Fibroblast of skin of right biceps (primary cell): ENCODE results near the gene ATXN10.
"Not testable (repeated sequence)": the region's sequence is repeated elsewhere in the genome, so short reads cannot be mapped to it uniquely, and the experiment has no call there.

Source experiments
- DNase-seq: peaks from one replicate; pipeline ENCODE4 v3.0.0-alpha.2; 2013

ATXN10 gene

GRCh38 chr22:45671783-45672563 is at the start of gene ATXN10:
TSS of gene ATXN10 (plus strand) at chr22:45671834. CDS start at chr22:45672064, 230 bp downstream.
- DNase-seq: peak; percentile 82

DNA sequence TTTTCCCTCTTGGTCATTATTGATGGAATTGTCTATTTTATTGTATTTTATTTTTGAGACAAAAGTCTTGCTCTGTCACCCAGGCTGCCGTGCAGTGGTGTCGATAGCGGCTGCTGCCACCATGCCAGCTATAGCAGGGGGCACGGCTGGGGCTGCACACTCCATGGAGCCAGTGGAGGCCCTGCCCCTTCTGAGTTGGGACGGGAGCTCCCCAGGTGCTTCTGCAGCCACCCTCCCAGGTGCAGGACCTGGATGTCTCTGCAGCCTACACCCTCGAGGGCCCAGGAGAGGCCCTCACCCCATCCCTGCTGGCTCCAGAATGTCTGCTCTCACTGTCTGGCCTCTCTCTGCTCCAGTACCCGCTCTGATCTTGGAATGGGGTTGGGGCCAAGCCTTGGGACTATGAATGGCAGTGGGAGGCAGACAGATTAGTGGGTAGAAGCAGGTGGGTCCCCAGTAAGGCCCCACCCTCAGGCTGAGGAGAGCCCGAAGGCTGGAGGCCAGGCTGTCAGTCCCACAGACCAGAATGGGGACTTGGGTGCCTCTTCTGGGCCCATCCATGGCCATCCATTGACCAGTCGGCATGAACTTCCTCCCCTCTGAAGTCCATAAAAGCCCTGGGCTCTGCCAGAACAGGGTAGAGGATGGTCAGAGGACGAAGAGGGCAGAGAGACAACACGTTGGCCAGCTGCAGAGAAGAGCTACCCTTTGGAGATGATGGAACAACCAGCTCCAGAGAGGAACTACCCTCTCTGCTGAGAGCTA is 49.6 kb upstream of the ATXN10 start:
- DNase-seq: no peak

DNA sequence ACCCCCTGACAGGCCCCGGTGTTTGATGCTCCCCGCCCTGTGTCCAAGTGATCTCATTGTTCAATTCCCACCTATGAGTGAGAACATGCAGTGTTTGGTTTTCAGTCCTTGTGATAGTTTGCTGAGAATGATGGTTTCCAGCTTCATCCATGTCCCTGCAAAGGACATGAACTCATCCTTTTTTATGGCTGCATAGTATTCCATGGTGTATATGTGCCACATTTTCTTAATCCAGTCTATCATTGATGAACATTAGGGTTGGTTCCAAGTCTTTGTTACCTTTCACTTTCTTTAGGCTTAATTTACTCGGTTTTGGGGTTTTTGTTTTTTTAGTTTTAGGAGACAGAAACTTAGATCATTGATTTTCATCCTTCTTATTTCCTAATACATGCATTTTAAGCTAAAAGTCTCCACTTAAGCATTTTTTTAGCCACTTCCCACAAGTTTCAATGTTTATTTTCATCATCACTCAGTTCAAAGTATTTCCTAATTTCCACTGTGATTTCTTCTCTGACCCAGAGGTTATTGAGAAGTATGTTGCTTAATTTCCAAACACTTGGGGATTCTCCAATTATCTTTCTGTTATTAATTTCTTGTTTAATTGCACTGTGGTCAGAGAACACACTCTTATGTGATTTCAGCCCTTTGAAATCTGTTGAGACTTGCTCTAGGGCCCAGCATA is 48.0 kb upstream of the ATXN10 start:
- DNase-seq: not testable (repeated sequence)

- no peak for DNase-seq
These were observed 45.4 kb upstream of the ATXN10 start for GRCh38 chr22:45626198-45626651.

- DNase-seq: peak; percentile 11
These were observed 44.0 kb upstream of the ATXN10 start for GRCh38 chr22:45627489-45628233.

DNA sequence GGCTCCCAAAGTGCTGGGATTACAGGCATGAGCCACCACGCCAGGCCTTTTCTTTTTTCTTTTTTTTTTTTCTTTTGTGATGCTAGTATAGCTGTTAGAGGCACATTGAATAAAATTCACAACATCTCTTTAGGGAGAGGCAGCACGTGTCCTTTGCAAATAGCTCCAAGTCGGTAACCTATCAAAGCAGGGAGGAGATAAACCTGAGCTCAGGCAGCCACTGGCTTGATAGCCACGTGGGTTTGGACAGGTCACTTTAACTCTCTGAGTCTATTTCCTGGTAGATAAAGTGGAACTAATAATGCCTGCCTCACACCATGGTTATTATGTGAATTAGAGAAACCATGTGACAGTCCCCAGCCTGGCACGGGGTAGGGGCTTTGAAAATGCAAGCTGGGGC is 43.1 kb upstream of the ATXN10 start:
- DNase-seq: no peak

GRCh38 chr22:45629469-45630089 is 42.1 kb upstream of the ATXN10 start:
- no peak for DNase-seq

GRCh38 chr22:45630436-45630835 is 41.2 kb upstream of the ATXN10 start:
- DNase-seq: no peak

DNA sequence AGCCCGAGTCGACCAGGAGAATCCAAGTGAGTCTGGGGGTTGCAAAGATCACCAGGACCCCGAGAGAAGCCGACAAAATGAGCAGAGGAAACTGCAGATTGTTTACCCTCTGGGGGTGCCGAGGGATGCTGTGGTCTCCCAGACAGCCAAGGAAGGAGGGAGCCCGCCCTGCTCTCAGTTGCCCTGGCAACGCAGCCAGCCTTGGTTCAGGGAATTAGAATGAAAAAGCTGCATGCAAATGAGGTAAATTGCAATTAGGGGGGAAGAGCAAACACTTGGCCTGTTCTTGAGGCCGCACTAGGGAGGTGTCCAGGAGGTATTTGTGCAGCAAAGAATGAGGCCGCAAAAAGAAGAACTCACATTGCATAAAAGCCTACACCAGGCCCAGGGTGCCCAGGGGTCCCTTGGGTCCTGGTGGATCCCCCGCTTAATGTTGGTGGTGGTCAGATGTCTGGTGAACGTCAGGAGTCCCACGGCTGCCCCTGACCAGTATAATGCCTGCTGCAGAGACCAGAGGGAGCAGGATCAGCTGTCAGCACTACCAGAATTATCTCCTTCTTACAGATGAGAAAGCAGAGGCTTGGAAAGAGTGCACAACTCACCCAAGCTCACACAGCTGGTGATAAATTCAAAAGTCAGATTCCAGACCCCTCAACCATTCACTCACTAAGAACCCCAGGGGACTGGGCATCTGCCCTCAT is 40.3 kb upstream of the ATXN10 start:
- no peak for DNase-seq

GRCh38 chr22:45631841-45632238 is 39.8 kb upstream of the ATXN10 start:
- no peak for DNase-seq

GRCh38 chr22:45632791-45633515 is 38.7 kb upstream of the ATXN10 start:
- DNase-seq: peak; percentile 16

GRCh38 chr22:45636683-45637082 is 35.0 kb upstream of the ATXN10 start:
- no peak for DNase-seq

DNA sequence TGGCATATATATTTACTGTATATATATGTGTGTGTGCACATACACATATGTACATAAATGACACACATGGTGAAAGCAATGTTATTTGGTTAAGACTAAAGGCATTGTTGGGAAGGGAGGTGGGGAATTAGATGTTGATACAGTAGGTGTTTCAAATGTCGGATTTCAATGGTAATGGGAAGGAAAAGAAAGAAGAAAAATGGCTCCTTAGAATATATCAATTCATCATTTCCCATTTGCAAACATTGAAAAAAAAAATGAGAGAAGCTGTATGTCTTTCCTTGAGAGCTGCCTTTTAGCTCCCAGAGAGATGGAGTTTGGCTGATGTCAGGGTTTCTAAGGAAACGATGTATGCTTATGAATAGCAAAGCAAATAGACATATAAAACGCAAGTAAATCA is 33.4 kb upstream of the ATXN10 start:
- no peak for DNase-seq

DNA sequence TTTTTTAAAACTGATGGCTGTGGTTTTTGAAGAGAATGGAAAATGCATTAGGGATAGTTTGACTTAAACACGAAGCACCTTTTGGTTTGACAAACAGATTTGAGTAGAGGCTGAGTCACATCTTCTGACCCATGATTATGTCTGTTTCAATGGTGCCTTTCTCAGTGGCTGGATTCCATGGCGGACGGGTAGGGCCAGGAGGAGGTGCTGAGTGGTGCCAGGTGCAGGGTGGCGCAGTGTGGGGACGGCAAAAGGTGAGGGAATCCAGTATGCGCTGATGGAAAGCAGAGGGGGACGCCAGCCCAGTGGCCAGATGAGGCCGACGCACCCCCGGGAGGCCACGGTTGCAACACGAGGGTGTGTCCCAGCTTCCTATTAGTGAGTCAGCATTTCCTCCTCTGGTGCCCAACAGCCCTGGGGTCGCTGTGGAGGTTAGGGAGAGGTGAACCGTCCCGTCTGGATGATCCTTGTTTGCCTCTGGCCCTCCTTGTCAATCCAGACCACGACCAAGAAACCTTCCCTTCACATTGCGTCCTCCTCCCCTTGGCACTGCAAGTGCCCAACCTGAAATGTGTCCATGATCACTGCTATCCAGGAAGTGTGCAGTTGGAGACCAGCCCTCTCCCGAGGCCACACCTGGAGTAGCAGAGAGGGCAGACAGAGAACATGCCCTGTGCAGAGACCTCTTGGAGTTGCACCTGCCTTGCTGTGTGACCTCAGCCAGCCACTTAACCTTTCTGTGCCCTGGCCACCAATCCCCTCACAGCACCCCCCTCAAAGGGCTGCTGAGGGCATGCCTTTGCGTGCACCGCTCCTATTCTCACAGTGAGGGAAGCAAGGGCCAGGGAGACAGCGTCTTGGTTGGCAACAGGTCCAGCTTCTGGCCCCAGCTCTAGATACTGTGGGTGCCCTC is 32.5 kb upstream of the ATXN10 start:
- peak; percentile 39 for DNase-seq

- no peak for DNase-seq
These were observed 31.9 kb upstream of the ATXN10 start for GRCh38 chr22:45639747-45640102.

DNA sequence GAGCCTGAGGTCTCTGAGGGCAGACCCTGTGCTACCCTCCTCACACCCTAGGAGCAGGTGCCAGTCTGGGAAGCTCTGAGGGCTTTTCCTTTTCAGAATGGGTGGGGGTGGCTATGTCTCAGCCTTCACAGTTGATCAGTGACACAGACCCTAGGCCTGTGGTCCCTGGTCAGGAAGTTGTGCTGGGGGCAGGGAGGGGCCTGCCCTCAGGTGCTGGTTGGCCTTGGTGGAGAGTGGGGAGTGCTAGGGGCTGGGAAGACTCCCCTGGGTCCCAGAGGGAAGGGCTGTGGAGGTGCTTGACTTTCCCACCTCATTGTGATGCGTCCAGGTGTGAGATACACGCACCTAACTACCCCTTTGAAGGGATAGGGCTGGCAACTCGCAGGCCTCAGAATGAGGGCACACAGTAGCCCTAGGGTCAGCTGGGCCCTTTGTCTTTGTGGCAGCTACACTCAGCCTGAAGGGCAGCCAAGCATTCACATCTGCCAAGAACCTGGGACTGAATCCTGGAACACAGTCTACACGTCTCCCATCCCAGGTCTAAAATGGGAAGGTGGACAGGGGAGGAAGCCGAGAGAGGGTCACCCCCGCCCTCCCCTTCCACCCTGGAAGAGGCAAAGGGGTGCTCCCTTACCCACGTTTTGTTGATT is 31.2 kb upstream of the ATXN10 start:
- DNase-seq: no peak

GRCh38 chr22:45640941-45641621 is 30.6 kb upstream of the ATXN10 start:
- no peak for DNase-seq

- no peak for DNase-seq
These were observed 28.6 kb upstream of the ATXN10 start for GRCh38 chr22:45642986-45643385.

GRCh38 chr22:45644714-45645113 is 26.9 kb upstream of the ATXN10 start:
- no peak for DNase-seq
